SU-DHL-6 (cell line): ENCODE data around the gene PDE4D.

Experiments
- EZH2phosphoT487 ChIP-seq: fragments of 200-600 bp; sonication (generic), shearing (Covaris generic); conservative IDR thresholded peaks from 2 replicates; pipeline ENCODE4 v1.6.1; 2018; ENCODE audit warnings: mild to moderate bottlenecking, antibody characterized with exemption, low read length, moderate library complexity, mixed read lengths
- TF ChIP-seq, protein P1 (sequence below): fragments of 200-600 bp; sonication (generic); IDR thresholded peaks from one replicate; pipeline ENCODE4 v1.5.1; 2017; ENCODE audit warnings: antibody characterized with exemption, mild to moderate bottlenecking, low read length, moderate library complexity; ENCODE audit not compliant: insufficient read depth, poor library complexity, severe bottlenecking

GRCh38 chr5:59656351-59657254 lies 236.9 kb downstream of the PDE4D start:
- TF ChIP-seq, protein P1, sequence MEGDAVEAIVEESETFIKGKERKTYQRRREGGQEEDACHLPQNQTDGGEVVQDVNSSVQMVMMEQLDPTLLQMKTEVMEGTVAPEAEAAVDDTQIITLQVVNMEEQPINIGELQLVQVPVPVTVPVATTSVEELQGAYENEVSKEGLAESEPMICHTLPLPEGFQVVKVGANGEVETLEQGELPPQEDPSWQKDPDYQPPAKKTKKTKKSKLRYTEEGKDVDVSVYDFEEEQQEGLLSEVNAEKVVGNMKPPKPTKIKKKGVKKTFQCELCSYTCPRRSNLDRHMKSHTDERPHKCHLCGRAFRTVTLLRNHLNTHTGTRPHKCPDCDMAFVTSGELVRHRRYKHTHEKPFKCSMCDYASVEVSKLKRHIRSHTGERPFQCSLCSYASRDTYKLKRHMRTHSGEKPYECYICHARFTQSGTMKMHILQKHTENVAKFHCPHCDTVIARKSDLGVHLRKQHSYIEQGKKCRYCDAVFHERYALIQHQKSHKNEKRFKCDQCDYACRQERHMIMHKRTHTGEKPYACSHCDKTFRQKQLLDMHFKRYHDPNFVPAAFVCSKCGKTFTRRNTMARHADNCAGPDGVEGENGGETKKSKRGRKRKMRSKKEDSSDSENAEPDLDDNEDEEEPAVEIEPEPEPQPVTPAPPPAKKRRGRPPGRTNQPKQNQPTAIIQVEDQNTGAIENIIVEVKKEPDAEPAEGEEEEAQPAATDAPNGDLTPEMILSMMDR, result no peak
- no peak for TF ChIP-seq EZH2phosphoT487
